ENCODE data around the gene ATRN. TPM values are rescaled to one million over a fixed set of nuclear protein-coding genes. Genes with fewer than 3 reads are reported as not detected.

Gene ATRN
- total RNA-seq, 2 experiments from 2014 or later = 0.09 to 4.5 TPM

- TF ChIP-seq EZH2phosphoT487 (IDR thresholded peaks at IDR 0.05; ENCODE audit: borderline replicate concordance, low read depth, low read length) (no peak), CTCF (conservative IDR thresholded peaks at IDR 0.05; ENCODE audit: low read length) (no peak)
- no peaks in the 10 kb centered on the region for H3K9me3 ChIP-seq (ENCODE audit: low read length)
- no peak overlapping the region for H2AFZ ChIP-seq (ENCODE audit: low read length)
- BruUV-seq (replicated peaks) = no TSS peak
- peaks cover 4% of the 10 kb centered on the region; the same call in 1 of the 2 replicates for H4K20me1 ChIP-seq (ENCODE audit: insufficient read depth, low read length)
- H3K79me2 ChIP-seq (ENCODE audit: insufficient read depth, low read depth, low read length) = no peaks in the 10 kb centered on the region
- no peak overlapping the region for H3K4me2 ChIP-seq (ENCODE audit: low read length)
- POLR2A ChIA-PET = no interaction called here
- no peak overlapping the region for H3K4me3 ChIP-seq (ENCODE audit: low read depth, low read length, poor library complexity, severe bottlenecking)
- H3K9me2 ChIP-seq (ENCODE audit: insufficient read depth, low read length) = no peaks in the 10 kb centered on the region
- no peak for DNase-seq (ENCODE audit: low spot score)
- intact Hi-C loops (cut with micrococcal nuclease; ENCODE audit: unreplicated experiment) = no loop called here
- CTCF ChIA-PET (ENCODE audit: unreplicated experiment) = no interaction called here
- no peak overlapping the region for H3K27ac ChIP-seq (ENCODE audit: low read depth, low read length, poor library complexity, severe bottlenecking)
- H3K36me3 ChIP-seq (ENCODE audit: insufficient read depth, low read length) = no peaks in the 10 kb centered on the region
- peaks cover 3% of the 10 kb centered on the region for H3K4me1 ChIP-seq (ENCODE audit: insufficient read depth, low read length, poor library complexity, severe bottlenecking)
Observed at GRCh38 chr20:3663858-3664257, 193.0 kb downstream of the ATRN start.

- peaks cover 4% of the 10 kb centered on the region; the same call in 1 of the 2 replicates for H4K20me1 ChIP-seq (ENCODE audit: insufficient read depth, low read length)
- H3K4me2 ChIP-seq (ENCODE audit: low read length) = no peak overlapping the region
- ChIA-PET POLR2A (no interaction called here), CTCF (ENCODE audit: unreplicated experiment) (no interaction called here)
- H3K9me2 ChIP-seq (ENCODE audit: insufficient read depth, low read length) = no peaks in the 10 kb centered on the region
- intact Hi-C loops (cut with micrococcal nuclease; ENCODE audit: unreplicated experiment) = no loop called here
- no peaks in the 10 kb centered on the region for H3K79me2 ChIP-seq (ENCODE audit: insufficient read depth, low read depth, low read length)
- no peak overlapping the region for H3K27ac ChIP-seq (ENCODE audit: low read depth, low read length, poor library complexity, severe bottlenecking)
- H3K4me3 ChIP-seq (ENCODE audit: low read depth, low read length, poor library complexity, severe bottlenecking) = no peak overlapping the region
- no peaks in the 10 kb centered on the region for H3K4me1 ChIP-seq (ENCODE audit: insufficient read depth, low read length, poor library complexity, severe bottlenecking)
- H3K36me3 ChIP-seq (ENCODE audit: insufficient read depth, low read length) = no peaks in the 10 kb centered on the region
- no TSS peak for BruUV-seq (replicated peaks)
- H3K9me3 ChIP-seq (ENCODE audit: low read length) = no peaks in the 10 kb centered on the region
- H2AFZ ChIP-seq (ENCODE audit: low read length) = no peak overlapping the region
- TF ChIP-seq CTCF (conservative IDR thresholded peaks at IDR 0.05; ENCODE audit: low read length) (no peak), EZH2phosphoT487 (IDR thresholded peaks at IDR 0.05; ENCODE audit: borderline replicate concordance, low read depth, low read length) (no peak)
- DNase-seq (ENCODE audit: low spot score) = no peak
Observed at GRCh38 chr20:3667434-3668037, 196.7 kb downstream of the ATRN start.

GRCh38 chr20:3669710-3670367 is 199.0 kb downstream of the ATRN start:
- Histone ChIP-seq H3K36me3 (ENCODE audit: insufficient read depth, low read length) (no peaks in the 10 kb centered on the region), H2AFZ (ENCODE audit: low read length) (no peak overlapping the region), H3K4me2 (ENCODE audit: low read length) (no peak overlapping the region), H3K27ac (ENCODE audit: low read depth, low read length, poor library complexity, severe bottlenecking) (no peak overlapping the region), H3K9me3 (ENCODE audit: low read length) (no peaks in the 10 kb centered on the region), H3K79me2 (ENCODE audit: insufficient read depth, low read depth, low read length) (no peaks in the 10 kb centered on the region), H3K4me3 (ENCODE audit: low read depth, low read length, poor library complexity, severe bottlenecking) (no peak overlapping the region), H3K9me2 (ENCODE audit: insufficient read depth, low read length) (no peaks in the 10 kb centered on the region), H3K4me1 (ENCODE audit: insufficient read depth, low read length, poor library complexity, severe bottlenecking) (no peaks in the 10 kb centered on the region), H4K20me1 (ENCODE audit: insufficient read depth, low read length) (no peaks in the 10 kb centered on the region)
- DNase-seq (ENCODE audit: low spot score) = no peak
- no peak for TF ChIP-seq CTCF (conservative IDR thresholded peaks at IDR 0.05; ENCODE audit: low read length)
- TF ChIP-seq EZH2phosphoT487 (IDR thresholded peaks at IDR 0.05; ENCODE audit: borderline replicate concordance, low read depth, low read length) = no peak
- no TSS peak for BruUV-seq (replicated peaks)
- ChIA-PET POLR2A (no interaction called here), CTCF (ENCODE audit: unreplicated experiment) (no interaction called here)
- intact Hi-C loops (cut with micrococcal nuclease; ENCODE audit: unreplicated experiment) = no loop called here

All from OCI-LY7 (cell line).